Adrenal gland (tissue), 5 donors: Measurements from ENCODE around the gene DSG4.

Source experiments
- POLR2A ChIP-seq, 2 donors: fragments of 450-650 bp; IDR thresholded peaks; one replicate each; pipeline ENCODE4 v1.6.1; 2017; ENCODE audit warnings: antibody characterized with exemption in 2 of 2, mild to moderate bottlenecking in 2 of 2, moderate library complexity in 1 of 2
- TF ChIP-seq, protein P1 (sequence below), 6 experiments: fragments of 450-650 bp in 4 of 6; fragments of 200-600 bp in 2 of 6; sonication (generic) in 1 of 6; IDR thresholded peaks; 1 replicate in 5 of 6; 2 replicates in 1 of 6; pipeline versions ENCODE4 v1.5.1 to v1.8.0; 2016 to 2021; ENCODE audit warnings: antibody characterized with exemption in 6 of 6, mild to moderate bottlenecking in 2 of 6, moderate library complexity in 1 of 6
- donor health status: DM: no; HTN: no; CAD: no.

DNA sequence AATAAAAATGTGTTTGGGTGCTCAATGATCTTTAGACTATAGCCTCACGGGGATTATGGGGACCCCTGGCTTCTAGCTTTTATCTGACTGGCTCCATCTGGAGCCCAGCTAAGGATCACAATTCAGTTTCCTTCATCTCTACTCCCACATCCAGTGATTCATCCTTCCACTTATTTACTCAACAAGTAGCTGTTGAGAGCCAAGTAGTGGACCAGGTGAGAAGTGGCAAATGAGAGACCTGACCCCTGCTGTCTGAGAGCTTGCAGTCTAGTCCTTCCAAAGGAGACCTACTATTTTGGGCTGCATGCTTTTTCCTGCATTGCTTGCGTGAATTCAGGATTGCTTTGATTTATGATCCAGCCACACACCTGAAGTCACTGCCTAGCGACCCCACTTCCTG lies 60.2 kb downstream of the DSG4 start:
- TF ChIP-seq, protein P1, sequence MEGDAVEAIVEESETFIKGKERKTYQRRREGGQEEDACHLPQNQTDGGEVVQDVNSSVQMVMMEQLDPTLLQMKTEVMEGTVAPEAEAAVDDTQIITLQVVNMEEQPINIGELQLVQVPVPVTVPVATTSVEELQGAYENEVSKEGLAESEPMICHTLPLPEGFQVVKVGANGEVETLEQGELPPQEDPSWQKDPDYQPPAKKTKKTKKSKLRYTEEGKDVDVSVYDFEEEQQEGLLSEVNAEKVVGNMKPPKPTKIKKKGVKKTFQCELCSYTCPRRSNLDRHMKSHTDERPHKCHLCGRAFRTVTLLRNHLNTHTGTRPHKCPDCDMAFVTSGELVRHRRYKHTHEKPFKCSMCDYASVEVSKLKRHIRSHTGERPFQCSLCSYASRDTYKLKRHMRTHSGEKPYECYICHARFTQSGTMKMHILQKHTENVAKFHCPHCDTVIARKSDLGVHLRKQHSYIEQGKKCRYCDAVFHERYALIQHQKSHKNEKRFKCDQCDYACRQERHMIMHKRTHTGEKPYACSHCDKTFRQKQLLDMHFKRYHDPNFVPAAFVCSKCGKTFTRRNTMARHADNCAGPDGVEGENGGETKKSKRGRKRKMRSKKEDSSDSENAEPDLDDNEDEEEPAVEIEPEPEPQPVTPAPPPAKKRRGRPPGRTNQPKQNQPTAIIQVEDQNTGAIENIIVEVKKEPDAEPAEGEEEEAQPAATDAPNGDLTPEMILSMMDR (IDR thresholded peaks at IDR 0.05), result no peak
- TF ChIP-seq POLR2A (IDR thresholded peaks at IDR 0.05), result no peak
